EL (cell line): Measurements from ENCODE around the gene CLDN6.

Experiments
- DNase-seq: peaks from one replicate; pipeline ENCODE4 v3.0.0-alpha.2; 2016

The CLDN6 gene

DNA sequence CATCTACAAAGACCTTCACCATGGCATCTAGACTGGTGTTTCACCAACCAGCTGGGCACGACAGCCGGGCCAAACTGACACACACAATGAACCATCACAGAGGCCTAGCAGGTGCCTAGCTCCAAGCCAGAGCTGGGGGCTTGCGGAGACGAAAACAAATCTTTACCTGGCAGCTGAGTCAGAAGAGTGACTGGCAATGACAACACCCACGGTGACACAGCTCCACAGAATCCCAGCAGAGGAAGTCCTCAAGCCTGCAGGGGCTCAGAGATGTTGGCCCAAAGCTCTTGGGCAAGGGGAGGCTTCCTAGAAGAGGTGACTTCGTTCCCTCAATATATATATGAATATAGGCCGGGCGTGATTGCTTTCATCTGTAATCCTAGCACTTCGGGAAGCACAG, 33.5 kb upstream of the CLDN6 start:
- no peak for DNase-seq

DNA sequence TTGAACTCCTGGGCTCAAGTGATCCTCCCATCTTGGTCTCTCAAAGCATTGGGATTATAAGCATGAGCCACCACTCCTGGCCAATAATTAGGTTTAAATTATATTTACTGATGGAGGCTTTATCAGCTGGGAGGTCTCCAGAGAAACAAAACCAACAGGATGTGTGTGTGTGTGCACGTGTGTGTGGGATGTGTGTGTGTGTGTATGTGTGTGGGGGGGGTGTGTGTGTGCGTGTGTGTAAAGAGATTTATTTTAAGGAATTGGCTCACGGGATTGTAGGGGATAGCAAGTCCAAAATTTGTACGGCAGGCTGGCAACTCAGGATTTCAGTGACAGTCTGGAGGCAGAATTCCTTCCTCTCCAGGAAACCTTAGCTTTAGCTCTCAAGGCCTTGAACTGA, 33.0 kb upstream of the CLDN6 start:
- no peak for DNase-seq

DNA sequence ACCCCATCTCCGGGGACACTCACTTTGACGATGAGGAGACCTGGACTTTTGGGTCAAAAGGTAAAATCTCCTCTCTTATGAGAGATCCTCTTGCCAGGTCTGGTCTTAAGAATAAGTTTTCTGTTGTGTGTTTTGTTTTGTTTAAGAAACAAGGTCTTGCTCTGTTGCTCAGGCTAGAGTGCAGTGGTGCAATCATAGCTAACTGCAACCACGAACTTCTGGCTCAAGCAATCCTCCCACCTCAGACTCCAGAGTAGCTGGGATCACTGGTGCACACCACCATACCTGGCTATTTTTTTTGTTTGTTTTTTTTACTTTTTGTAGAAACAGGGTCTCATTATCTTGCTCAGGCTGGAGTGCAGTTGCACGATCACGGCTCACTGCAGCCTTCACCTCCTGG, 32.5 kb upstream of the CLDN6 start:
- no peak for DNase-seq

DNA sequence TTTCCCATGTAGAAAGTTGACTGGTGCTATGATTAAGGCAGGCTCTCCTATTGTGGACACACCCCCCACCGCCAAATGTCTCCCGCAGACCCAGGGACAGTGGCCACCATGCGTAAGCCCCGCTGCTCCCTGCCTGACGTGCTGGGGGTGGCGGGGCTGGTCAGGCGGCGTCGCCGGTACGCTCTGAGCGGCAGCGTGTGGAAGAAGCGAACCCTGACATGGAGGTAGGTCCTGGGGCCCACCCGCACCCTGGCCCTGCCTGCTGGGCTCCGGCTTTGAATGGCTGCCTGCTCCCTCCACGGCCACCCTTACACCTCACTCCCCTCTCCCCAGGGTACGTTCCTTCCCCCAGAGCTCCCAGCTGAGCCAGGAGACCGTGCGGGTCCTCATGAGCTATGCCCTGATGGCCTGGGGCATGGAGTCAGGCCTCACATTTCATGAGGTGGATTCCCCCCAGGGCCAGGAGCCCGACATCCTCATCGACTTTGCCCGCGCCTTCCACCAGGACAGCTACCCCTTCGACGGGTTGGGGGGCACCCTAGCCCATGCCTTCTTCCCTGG, 32.0 kb upstream of the CLDN6 start:
- no peak for DNase-seq

DNA sequence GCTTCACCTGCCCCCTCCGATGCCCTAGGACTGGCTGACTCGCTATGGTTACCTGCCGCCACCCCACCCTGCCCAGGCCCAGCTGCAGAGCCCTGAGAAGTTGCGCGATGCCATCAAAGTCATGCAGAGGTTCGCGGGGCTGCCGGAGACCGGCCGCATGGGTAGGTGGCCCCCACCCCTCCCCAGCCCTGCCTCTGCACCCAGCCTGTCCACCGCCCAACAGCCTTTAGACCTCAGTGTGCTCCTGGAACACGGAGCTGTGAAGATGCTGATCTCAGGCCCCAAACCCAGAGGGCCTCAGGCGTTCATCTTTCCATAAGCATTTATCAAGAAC, 29.4 kb upstream of the CLDN6 start:
- DNase-seq = no peak

DNA sequence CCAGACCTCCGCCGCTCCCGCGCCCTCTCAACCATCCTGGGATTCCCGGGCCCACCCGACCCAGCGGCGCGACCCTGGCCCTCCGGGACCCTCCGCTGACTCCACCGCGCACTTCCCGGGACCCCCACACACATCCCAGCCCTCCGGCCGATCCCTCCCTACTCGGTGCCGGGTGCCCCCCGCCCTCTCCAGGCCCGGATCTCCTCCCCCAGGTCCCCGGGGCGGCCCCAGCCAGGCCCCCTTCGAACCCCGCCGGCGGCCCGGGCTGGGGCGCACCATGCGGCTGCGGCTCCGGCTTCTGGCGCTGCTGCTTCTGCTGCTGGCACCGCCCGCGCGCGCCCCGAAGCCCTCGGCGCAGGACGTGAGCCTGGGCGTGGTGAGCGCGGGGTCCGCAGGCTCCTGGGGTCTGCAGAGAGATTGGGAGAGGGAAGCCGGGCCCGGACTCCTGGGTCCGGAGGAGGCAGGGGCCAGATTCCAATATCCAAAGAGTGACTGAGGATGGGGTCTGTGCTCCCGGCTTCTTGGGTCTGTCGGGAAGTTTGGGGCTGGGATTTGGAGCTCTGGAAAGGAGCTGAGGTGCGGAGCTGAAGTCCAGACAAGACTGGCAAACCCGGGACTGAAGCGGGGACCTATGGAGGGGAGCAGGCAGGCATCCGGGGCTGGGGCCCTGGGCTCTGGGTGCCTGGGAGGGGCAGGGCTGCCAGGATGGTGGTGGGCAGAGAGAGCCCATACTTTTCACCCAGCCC, 28.8 kb upstream of the CLDN6 start:
- no peak for DNase-seq

DNA sequence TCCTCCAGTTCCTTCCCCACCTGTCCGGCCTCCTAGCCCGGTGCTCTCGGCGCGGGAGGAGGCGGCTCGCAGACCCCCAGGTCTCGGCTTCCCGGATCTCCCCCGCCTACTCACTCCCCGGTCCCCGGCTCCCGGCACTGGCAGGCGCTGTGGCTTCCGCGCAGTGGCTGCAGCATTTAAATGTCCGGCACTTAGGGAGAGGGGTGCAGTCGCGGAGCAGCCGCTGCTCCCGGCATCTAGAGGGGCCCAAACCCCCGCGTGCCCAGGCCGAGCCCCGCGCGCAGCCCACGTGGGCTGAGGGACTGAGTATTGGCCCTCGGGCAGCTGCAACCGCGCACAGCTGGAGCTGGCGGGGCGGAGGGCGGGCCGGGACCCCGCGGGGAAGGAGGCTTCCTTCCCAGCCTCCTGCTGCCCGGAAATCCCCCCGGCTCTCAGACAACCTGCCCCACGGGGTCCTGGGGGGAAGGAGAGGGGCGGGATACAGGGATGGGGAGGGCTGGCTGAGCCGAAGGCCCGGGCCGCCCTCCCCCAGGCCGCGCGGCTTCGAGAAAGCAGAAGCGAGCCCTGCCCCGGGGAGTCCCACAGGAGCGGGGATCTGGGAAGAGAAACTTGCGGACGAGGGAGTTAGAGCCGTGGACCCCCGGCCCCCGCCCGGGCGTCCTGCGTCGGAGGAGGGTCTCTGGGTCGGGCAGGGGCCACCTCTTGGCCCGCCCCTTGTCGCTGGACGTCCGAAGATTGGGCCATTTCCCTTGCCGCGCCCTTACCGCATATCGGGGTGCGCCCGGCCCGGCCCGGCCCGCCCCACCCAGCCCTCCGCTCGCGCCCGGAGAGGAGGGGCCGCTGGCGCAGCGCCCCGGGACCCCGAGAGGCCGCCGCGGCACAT, 28.0 kb upstream of the CLDN6 start, which contains the start of gene MMP25:
TSS of gene MMP25 (plus strand) at position 804 of the 883 bp plus-strand sequence. CDS start 357 bp downstream, outside the sequence.
- DNase-seq = no peak

DNA sequence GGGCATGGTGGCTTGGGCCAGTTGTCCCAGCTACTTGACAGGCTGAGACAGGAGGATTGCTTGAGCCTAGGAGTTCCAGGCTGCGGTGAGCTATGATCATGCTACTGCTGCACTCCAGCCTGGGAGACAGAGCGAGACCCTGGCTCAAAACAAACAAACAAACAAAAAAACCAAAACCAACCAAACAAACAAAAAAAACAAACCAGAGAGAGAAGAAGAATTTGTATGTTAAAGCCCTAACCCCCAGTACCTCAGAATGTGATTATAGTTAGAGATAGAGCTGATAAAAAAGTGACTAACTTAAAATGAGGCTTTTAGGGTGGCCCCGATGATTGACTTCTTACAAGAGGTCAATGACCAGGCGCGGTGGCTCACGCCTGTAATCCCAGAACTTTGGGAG, 26.7 kb upstream of the CLDN6 start:
- DNase-seq = no peak

DNA sequence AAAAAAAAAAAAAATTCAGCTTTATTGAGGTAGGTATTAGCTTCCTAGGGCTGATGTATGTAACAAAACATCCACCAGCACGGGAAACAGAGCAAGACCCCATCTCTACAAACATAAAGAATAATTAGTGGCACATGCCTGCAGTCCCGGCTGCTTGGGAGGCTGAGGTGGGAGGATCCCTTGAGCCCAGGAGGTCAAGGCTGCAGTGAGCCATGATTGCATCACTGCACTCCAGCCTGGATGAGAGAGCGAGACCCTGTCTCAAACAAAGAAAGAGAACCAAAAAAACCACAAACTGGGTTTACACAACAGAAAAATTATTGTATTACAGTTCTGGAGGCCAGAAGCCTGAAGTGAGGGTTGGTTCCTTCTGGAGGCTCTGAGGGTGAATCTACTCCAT, 24.4 kb upstream of the CLDN6 start:
- no peak for DNase-seq

DNA sequence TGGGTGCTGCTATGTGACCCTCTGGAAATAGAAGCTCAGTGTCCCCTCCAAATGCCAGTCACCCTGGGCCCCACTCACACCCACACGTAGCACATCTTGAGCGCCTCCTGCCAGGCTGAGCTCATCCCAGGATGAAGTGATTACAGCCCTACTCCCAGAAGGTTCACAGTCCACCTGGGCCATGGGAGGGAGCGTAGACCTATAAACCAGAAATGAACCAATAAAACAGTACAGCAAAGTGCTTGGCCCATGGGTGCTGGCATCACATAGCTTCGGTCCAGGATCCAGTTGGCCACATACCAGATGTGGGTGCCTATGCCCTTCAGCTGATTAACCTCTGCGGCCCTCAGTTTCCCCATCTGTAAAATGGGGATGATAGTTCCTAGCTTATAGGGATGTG, 20.9 kb upstream of the CLDN6 start:
- DNase-seq = no peak

DNA sequence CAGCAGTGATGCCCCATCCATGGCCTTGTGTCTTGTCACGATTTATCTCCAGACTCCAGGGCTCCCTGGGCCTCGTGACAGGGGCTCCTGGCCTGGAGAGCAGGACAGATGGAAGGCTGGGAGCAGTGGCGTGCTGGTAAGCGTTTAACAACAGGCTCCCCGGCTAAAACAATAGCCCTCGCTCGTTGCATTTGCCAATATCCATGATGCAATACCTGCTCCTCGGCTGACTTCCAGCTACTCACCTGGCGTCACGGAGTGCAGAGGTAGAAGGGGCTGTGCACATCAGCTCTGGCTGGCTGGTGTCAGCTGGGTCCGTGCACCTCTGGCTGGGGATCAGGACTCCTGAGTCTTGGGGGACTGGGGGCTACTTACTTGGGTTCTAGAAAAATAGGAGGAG, 20.3 kb upstream of the CLDN6 start:
- no peak for DNase-seq

DNA sequence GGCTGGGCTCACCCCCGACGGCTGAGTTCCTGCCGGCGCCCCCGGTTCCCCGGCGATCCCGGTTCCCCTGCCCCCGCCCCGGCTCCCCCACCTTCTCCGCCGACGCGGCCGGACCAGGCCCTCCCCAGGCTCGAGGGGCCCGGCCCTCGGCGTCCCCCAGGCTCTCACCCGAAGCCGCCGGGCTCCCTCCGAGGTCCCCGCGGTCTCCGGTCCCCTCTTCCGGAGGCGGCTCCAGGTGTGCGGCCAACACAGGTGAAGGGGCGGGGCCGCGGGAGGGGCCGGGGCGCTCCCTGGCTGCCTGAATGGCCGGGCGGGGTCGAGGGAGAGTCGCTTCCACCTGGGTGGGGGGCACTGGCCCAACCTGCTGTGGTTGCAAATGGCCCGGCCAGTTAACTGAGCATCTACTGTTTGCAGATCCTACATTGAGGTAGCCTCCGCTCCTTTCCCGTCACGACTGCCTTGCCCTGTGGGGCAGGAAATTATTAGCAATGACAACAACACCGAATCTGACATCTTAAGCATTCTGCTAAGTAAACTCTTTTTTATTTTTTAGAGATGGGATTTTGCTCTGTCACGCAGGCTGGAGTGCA, 18.8 kb upstream of the CLDN6 start, which contains the start of gene BICDL2:
TSS of gene BICDL2 (minus strand) at position 219 of the 590 bp plus-strand sequence. CDS start 1,448 bp downstream, outside the sequence.
- DNase-seq = no peak

DNA sequence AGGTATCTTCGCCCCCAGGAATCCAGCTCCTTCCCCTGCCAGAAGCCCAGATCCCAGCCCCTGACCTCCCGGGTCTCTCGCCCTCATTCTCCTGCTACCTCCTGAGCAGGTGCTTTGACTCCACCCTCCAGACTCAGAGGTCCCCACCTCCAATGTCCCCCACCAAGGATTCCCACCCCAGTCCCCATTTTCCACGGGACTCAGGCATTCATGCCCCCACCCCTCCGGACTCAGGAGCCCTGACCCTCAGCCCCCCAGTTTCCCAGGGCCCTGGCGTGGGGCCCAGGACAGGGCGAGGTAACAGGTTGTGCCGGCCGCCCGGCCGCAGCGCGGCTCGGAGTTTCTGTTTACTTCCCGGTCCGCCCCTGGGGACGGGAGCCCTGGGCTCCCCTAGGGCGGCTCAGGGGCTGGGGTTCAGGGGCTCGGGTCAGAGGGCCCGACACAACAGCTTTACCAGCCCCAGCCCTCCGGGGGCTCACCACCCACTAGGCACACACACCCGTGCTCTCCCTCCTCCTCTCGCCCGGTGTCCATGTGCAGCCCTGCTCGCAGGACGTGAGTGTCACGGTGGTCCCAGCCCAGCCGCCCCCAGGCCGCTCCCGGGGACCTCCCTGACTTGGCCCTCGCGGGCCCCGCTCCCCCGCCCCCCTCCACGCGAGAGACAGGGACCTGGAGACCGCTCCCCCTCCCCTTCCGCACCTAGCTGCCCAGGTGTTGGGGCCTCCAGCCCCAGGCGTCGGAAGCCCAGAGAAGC, 18.2 kb upstream of the CLDN6 start:
- no peak for DNase-seq

DNA sequence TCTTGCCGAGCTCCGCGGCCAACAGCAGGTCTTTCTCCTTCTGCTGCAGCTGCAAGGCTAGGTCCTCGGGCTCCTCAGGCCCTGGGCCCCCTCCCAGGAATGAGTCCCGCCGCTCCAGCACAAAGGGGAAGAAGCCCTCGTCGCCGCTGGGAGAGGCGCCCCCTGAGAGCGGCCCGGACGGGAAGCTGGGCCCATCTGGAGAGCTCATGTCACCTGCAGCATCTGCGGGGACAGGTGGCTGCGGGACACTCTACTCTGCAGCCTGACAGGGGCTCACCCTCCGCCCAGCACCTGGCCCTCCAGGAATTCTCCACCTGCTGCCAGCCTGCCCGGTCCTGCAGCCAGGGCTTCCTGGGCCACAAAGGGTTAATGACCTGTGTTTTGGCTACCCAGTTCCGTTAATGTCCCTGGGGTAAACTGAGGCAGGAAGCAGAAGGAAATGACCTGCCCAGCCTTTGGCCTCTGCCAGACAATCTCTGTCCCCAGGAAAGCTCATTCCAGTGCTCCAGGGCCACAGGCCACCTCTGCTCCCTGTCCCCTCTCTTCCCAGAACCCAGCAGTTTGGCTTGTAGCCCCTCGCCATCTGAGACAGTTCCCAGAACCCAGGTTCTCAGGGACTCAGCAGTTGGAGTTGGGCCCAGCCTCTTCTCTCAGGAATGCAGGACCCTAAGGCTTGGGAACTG, 17.4 kb upstream of the CLDN6 start:
- DNase-seq = no peak

DNA sequence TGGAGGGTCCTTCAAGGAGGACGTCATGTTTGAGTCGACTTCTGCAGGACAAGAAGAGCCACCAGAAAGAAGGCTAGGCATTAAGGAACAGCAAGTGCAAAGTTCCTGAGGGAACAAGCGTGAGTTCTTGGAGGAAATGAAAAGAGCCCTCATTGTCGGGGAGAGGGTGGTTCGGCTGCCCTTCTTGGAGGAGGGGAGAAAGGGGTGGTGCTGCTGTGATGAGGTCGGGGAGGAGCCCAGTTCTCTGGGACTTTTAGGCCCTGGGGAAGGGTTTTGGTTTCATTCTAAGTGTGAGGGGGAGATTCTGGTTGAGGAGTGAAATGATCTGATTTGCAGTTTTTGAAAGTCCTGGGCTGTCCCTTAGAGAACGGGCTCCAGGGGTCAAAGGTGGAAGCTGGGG, 14.6 kb upstream of the CLDN6 start:
- DNase-seq = no peak

DNA sequence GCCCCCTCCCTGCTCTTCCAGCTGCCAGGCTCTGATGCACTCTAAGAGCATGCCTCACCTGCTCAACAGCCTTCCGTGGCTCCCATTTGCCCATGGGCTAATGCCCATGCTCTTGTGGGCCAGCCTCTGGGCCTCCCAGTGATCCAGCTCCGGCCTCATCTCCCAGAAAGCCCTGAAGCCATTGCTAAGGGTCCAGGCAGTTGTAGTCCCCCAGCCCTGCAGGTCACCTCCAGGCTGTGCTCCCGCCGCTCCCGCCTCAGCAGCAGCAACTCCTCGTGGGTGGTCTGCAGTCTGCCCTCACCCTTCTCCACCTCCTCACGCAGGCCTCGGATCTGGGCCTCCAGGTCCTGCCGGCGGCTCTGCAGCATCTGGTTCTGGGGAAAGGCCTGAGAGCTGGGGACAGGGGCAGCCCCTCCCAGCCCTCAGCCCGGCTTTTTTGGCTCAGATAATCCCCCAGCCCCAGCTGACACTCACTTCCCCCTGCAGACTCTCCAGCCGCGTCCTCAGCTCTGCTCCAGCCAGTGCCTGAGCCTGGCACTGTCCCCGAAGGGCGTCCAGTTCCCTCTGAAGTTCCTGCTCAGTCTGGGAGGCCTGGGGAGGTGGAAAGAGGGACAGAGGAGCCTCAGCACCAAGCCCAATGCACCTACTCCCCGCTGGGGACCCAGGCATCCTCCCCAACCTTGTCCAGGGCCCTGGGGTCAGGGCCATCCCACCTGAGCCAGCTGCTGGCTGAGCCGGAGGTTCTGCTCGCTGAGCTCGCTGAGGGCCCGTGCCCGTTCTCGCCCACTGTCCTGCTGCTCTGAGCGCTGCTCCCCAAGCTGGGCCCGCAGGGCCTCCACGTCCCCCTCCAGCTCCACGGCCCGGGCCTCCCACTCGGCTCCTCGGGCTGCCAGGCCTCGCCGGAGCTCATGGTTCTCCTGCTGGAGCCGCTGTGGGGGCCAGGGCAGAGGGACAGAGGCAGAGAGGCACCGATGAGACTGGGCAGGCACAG, 12.5 kb upstream of the CLDN6 start:
- no peak for DNase-seq

DNA sequence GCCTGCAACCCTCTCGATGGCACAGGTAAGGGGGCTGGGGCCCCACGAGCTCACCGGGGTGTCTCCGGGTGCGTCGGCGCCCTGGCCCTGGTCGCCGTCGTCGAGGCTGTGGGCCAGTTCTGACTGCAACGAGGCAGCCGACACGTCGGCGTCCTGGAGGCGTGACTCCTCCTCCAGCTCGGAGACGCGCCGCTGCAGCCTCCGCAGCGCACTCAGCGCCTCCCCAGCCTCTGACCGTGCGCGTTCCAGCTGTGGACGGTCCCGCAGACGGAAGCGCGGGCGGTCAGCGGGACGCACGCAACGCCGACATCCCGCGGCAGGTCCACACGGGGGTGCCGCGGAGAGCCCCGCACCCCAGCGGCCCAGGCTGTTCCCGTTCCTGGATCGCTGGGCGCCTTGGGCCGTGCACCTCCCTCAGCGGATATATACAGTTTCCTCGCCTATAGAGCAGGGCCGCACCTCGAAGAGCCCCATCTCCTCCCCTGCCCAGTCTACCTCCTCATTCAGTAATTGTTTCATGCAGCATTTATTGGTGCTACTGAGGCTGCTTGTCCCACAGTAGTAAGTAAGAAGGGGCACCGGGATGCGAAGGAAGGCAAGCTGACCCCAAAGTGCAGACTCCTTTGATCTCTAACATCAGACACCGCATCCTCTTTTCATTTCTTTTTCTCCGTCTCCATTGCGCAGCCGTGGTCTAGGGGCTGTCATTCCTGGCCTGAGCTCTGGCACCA, 11.7 kb upstream of the CLDN6 start:
- peak; percentile 45 for DNase-seq

DNA sequence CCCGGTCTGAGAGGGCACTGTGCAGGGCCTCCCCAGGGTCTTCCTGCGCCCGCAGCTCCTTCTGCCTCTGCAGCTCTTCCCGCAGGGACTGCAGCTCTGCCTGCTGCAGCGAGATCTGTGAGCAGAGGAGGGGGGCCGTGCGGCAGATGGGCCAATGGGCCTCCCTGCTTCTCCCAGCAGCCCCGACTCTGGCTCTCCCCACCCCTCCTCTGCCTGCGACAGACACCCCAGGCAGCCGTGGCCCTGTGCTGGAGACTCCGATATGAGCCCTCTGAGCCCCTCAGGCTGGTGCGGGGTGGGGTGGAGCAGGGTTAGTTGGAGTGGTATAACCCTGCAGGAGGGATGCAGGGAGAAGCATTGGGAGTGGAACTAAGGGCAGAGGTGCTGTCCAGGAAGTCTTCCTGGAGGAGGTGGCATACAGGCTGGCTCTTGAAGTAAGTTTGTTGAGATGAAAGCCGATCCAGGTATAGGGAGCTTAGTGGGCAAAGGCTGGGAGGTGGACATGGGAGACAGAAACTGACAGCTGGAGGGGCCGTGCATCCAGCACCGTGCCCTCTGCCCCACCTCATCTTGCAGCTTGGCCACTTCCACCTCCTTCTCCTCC, 10.8 kb upstream of the CLDN6 start:
- DNase-seq = no peak

DNA sequence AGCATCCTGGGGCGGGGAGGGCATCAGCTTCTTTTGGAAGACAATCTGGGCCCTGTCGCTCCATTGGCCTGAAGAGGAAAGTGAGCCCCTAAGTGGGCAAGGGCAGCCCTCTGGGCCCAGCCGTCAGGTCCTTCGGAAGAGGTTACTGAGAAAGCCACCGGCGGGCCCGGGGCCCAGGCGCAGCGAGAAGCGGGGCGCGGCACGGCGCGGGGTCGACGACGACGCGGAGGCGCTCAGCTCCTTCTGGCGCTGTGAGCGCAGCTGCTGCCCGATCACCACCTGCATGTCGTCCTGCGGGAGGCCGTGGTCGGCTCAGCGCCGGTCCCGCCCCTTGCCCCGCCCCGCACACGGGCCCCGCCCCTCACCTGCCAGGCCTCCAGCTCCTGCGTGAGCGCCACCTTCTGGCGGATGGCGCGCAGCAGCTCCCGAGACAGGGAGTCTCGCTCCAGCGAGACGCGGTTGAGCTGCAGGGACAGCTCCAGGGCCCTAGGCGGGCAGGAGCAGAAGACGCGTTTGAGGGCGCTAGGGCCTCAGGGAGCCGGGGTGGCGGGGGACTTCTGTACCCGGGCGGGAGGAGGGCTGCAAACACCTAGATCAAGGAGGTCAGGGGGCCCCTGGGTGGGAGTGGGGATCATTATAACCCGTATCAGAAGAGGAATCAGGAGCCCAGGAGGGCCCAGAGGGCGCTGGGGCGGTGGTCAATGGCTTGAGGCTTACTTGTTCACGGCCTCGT, 10.2 kb upstream of the CLDN6 start:
- DNase-seq = peak; percentile 56
